ENCODE results near the gene BICDL1.

The BICDL1 gene

DNA sequence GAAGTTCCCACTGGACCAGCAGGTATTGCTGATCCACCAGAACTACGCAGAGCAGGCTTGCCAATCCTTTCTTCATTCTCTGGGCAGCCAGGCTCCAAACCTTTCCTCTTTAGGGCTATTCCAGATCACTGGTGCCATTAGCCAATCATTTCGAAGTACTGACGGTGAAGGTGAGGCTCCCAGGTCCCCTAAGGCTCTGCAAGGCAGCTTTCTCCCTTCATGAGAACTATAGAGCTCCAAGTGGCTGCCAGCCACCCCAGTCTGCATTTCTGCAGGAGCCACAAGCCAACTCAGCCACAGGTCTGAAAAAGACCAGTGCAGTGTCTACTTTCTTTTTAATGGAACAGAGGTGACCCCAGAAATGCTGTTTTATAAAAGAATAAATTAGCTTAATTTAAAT, 78.9 kb downstream of the BICDL1 start:
- ChIA-PET CTCF (no interaction called here), POLR2A (no interaction called here)
- TF ChIP-seq ZNF768 (tag by site-specific recombination; IDR thresholded peaks at IDR 0.05) = no peak
- no peak for TF ChIP-seq ZBTB44 (tag by site-specific recombination; IDR thresholded peaks at IDR 0.05)
- TF ChIP-seq ZFP41 (tag by site-specific recombination; IDR thresholded peaks at IDR 0.05; ENCODE audit: borderline replicate concordance) = no peak
- TF ChIP-seq ZBTB17 (tag by site-specific recombination; IDR thresholded peaks at IDR 0.05) = no peak
- no peak for TF ChIP-seq ZNF561 (tag by site-specific recombination; IDR thresholded peaks at IDR 0.05; ENCODE audit: borderline replicate concordance)
- TF ChIP-seq ZNF211 (tag by site-specific recombination; IDR thresholded peaks at IDR 0.05; ENCODE audit: low read depth) = no peak
- no peak for TF ChIP-seq ZNF2 (tag by site-specific recombination; IDR thresholded peaks at IDR 0.05)
- no peak for TF ChIP-seq ZNF548 (tag by site-specific recombination; IDR thresholded peaks at IDR 0.05)
- no peak for TF ChIP-seq AEBP2 (tag by site-specific recombination; IDR thresholded peaks at IDR 0.05; ENCODE audit: borderline replicate concordance)
- TF ChIP-seq, protein P1, sequence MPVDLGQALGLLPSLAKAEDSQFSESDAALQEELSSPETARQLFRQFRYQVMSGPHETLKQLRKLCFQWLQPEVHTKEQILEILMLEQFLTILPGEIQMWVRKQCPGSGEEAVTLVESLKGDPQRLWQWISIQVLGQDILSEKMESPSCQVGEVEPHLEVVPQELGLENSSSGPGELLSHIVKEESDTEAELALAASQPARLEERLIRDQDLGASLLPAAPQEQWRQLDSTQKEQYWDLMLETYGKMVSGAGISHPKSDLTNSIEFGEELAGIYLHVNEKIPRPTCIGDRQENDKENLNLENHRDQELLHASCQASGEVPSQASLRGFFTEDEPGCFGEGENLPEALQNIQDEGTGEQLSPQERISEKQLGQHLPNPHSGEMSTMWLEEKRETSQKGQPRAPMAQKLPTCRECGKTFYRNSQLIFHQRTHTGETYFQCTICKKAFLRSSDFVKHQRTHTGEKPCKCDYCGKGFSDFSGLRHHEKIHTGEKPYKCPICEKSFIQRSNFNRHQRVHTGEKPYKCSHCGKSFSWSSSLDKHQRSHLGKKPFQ (tag by site-specific recombination; IDR thresholded peaks at IDR 0.05) = no peak
- no peak for TF ChIP-seq ZNF785 (tag by site-specific recombination; IDR thresholded peaks at IDR 0.05)
- TF ChIP-seq, protein P2, sequence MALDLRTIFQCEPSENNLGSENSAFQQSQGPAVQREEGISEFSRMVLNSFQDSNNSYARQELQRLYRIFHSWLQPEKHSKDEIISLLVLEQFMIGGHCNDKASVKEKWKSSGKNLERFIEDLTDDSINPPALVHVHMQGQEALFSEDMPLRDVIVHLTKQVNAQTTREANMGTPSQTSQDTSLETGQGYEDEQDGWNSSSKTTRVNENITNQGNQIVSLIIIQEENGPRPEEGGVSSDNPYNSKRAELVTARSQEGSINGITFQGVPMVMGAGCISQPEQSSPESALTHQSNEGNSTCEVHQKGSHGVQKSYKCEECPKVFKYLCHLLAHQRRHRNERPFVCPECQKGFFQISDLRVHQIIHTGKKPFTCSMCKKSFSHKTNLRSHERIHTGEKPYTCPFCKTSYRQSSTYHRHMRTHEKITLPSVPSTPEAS (tag by site-specific recombination; IDR thresholded peaks at IDR 0.05) = no peak
- TF ChIP-seq ZNF140 (tag by site-specific recombination; IDR thresholded peaks at IDR 0.05) = no peak
- TF ChIP-seq HOXC10 (CRISPR knock-in tag; IDR thresholded peaks at IDR 0.05) = no peak
- TF ChIP-seq ZNF155 (tag by site-specific recombination; IDR thresholded peaks at IDR 0.05) = no peak
- no peak for TF ChIP-seq ZNF404 (tag by site-specific recombination; IDR thresholded peaks at IDR 0.05)
- Histone ChIP-seq H3K4me1 (ENCODE audit: control insufficient read depth, insufficient read depth, low read length) (no peaks in the 10 kb centered on the region), H3K36me3 (ENCODE audit: control insufficient read depth in 2 of 2, insufficient read depth in 1 of 2, low read length in 2 of 2) (no peaks in the 10 kb centered on the region), H3K27ac (ENCODE audit: extremely low read depth, low read depth, low read length) (no peak overlapping the region), H3K4me3 (ENCODE audit: low read depth, low read length) (no peak overlapping the region), H3K9me3 (ENCODE audit: control insufficient read depth, insufficient read depth, low read depth, low read length) (no peaks in the 10 kb centered on the region)

GRCh38 chr12:120069278-120069677, 80.2 kb downstream of the BICDL1 start:
- no peaks in the 10 kb centered on the region for H3K36me3 ChIP-seq (ENCODE audit: control insufficient read depth in 2 of 2, insufficient read depth in 1 of 2, low read length in 2 of 2)
- POLR2A ChIA-PET = no interaction called here
- no peak overlapping the region for H3K27ac ChIP-seq (ENCODE audit: extremely low read depth, low read depth, low read length)
- H3K4me3 ChIP-seq (ENCODE audit: low read depth, low read length) = no peak overlapping the region
- no peaks in the 10 kb centered on the region for H3K4me1 ChIP-seq (ENCODE audit: control insufficient read depth, insufficient read depth, low read length)
- no peak for TF ChIP-seq ZBTB48 (tag by site-specific recombination; IDR thresholded peaks at IDR 0.05)
- no peak for TF ChIP-seq ZNF561 (tag by site-specific recombination; IDR thresholded peaks at IDR 0.05; ENCODE audit: borderline replicate concordance)
- TF ChIP-seq ZNF248 (tag by site-specific recombination; IDR thresholded peaks at IDR 0.05) = no peak
- TF ChIP-seq KLF17 (tag by site-specific recombination; IDR thresholded peaks at IDR 0.05) = no peak
- TF ChIP-seq, protein P1 (tag by site-specific recombination; IDR thresholded peaks at IDR 0.05) = no peak
- no peak for TF ChIP-seq ZNF626 (tag by site-specific recombination; IDR thresholded peaks at IDR 0.05)
- no peak for TF ChIP-seq ZNF211 (tag by site-specific recombination; IDR thresholded peaks at IDR 0.05; ENCODE audit: low read depth)
- TF ChIP-seq HIC1 (tag by site-specific recombination; IDR thresholded peaks at IDR 0.05) = no peak
- no peak for TF ChIP-seq ZNF529 (tag by site-specific recombination; IDR thresholded peaks at IDR 0.05; ENCODE audit: insufficient replicate concordance)
- no peak for TF ChIP-seq ZFP37 (tag by site-specific recombination; IDR thresholded peaks at IDR 0.05)
- TF ChIP-seq ZNF341 (tag by site-specific recombination; IDR thresholded peaks at IDR 0.05; ENCODE audit: low read depth) = no peak
- TF ChIP-seq ZNF501 (tag by site-specific recombination; IDR thresholded peaks at IDR 0.05) = no peak
- no peaks in the 10 kb centered on the region for H3K9me3 ChIP-seq (ENCODE audit: control insufficient read depth, insufficient read depth, low read depth, low read length)
- CTCF ChIA-PET = no interaction called here
